Endometrium (tissue), 2 donors: ENCODE results near the gene DNTT.
"Not testable (repeated sequence)": the region's sequence is repeated elsewhere in the genome, so short reads cannot be mapped to it uniquely, and the experiment has no call there.

Source experiments
- FAIRE-seq: peaks from 2 replicates; lab custom pipeline; 2012; peaks lifted over from hg19 to GRCh38; lab: Jason Lieb, UNC
- donor health status: control.
- donor health status: control.

DNTT gene

DNA sequence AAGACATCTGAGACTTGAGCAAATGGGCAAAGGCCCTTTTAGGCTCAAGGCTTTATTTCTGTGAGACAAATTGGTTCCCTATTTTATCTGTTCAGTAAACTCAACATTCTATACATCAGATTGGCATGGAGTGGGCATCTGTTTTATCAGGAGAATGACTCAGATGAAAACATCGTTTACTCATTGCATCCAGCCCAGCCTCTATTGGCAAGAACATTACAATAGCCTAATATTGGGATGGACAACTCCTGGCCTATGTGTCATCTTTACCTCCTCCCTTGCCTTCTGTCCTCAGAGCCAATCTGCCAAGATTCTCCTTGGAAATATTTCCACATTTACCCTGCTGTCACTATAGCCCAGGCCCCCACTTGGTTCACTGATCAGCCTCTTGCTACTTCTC, 27.4 kb upstream of the DNTT start:
- no peak for FAIRE-seq

DNA sequence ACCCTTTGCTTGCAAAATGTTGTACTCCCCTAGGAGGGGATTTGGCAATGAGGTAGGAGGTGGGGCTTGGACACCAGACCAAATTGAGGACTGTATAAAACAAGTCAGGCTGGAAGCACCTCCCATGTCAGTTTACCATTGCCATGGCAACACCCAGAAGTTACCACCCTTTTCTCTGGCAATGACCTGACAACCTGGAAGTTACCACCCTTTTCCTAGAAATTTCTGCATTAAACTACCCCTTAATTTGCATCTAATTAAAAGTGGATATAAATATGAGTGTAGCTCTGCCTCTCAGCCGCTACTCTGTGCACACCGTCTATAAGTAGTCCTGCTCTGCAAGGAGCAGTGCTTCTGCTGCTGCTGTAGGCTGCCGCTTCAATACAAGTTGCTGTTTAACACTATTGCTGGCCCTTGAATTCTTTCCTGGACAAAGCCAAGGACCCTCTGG, 25.0 kb upstream of the DNTT start:
- FAIRE-seq: no peak

DNA sequence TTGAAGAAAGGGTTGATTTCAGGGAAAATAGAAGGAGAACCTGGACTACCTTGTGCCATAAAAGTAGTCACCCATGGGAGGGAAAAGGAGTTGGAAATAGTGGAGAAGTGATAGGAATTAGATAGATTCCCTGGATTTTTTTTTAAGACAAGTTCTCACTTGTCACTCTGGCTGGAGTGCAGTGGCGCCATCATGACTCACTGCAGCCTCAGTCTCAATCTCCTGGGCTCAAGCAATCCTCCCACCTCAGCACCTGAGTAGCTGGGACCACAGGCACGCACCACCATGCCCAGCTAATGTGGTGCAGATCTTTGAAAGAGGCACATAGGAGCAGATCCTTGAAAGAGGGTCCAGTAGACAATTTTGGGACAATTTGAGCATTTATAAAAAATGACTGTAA, 23.4 kb upstream of the DNTT start:
- FAIRE-seq: no peak

DNA sequence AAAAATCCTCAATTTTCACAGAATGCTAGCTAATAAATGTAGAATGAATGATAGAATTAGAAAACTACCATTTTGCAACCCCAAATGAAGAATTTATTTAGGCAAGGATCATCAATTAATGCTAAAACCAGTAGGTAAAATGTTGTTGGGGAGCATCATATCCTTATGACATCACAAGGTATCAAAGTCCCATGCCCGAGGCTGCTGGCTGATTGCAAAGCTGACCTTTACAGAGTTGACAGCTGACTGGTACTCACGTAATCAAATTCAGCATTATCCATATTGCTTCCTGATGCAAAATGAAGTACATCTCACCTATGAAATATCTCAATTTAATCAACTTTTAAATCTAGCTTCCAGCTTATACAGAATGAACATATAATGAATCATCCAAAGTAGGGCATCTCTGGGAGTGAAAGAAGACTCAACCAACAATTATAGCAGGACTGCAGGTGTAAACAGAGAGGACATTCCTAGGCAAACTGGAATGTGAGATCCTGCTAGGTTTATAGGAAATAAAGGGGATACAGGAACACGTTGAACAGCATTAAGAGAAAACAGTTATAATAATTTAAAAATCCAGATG, 22.7 kb upstream of the DNTT start:
- FAIRE-seq: no peak

DNA sequence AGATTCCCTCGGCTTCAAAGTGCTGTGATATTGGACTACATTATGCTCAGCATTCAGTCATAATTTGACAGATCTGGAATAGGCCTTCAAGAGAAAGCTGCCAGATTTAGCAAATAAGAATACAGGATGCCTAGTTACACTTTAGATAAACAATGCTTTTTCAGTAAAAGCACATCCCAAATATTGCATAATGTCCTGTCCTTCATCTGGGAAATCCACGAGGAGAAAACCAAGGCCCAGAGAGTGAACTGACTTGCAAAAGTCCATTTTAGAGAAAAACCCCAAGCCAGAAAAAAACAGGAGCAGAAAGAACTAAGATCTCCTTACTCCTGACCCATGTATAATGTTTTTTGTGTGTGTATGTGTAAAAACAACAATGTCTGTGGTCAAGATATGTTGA, 20.9 kb upstream of the DNTT start:
- FAIRE-seq: no peak

DNA sequence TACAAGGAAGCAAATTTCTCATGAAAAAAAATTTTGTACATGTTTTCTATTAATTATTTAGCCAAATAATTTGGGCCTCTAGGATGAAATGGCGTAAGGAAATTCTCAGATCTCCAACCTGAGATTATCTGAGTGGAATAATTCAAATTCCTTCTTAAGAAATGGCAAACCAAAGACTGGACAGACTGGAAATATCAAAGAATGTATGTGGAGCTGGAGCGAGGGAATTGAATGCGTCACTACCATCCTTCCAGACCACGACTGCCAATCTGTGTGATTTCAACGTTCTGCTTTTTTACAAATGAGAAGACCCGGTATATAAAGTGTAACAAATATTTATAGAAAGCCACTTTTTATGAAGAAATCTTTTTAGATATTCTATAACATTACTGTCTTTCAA, 20.5 kb upstream of the DNTT start:
- FAIRE-seq: no peak

DNA sequence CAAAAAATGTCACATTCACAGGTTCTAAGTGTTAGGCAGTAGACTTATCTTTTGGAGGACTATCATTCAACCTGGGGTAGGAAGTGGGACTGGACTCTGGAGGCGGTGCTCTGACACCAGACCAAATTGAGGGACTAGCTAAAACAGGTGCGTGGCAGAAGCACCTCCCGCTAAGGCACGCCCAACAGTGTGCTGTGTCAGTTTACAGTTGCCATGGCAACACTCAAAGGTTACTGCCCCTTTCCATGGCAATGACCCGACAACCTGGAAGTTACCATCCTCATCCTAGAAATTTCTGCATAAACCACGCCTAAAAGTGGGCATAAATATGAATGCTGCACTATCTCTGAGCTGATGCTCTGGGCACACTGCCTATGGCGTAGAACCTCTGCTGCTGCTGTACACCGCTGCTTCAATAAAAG, 18.9 kb upstream of the DNTT start:
- FAIRE-seq: no peak

DNA sequence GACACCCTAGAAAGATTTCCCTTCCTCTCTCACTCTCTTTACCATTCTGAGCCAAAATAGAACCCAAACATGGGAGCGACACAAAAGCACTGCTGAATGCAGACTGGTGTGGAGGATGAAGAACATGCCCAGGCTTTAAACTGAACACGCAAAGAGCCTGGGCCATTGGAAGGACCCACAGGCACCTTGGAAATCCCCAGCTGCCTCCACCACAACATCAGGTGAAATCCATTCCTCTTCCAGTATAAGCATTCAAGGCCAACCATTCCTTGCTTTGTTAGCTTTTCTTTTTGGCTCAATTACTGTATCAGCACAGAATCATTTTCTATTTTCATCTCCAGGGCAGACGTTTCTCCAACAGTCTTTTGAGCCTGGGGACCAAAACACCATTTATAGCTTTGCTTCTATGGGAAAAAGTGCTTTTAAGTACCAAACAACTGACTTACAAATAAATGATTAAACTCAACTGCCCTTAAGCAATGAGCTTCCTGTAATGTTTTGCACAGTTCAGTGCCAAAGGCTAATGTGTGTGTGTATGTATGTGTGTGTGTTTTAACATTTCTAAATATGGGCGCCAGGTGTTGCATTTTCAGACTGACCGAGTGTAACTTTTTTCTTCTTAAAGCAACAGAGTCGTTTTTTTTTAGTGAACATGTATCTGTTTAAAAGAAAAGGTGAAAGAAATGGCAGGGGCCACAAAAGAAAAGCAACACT, 16.7 kb upstream of the DNTT start:
- peak; percentile 91 for FAIRE-seq

DNA sequence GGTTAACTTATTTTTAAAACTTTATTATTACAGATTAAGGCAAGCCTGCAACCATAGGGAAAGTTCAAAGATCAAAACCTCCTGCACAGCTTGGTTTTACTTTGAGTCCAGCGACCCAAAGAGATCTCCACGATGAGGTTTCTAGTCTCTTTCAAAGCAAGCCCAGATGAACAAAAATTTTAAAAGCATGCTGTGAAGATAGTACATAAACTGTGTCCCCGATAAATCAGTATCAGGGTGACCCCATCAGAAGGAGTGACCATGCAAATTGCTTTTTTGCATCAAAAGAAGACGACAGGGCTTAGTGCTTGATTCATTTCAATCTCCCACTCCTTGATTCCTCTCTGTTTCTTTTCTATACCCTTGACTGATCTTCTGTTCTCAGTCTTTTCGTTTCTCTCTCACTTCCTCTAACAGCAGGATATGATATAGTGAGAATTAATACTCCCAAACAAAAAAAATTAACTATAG, 16.0 kb upstream of the DNTT start:
- no peak for FAIRE-seq

DNA sequence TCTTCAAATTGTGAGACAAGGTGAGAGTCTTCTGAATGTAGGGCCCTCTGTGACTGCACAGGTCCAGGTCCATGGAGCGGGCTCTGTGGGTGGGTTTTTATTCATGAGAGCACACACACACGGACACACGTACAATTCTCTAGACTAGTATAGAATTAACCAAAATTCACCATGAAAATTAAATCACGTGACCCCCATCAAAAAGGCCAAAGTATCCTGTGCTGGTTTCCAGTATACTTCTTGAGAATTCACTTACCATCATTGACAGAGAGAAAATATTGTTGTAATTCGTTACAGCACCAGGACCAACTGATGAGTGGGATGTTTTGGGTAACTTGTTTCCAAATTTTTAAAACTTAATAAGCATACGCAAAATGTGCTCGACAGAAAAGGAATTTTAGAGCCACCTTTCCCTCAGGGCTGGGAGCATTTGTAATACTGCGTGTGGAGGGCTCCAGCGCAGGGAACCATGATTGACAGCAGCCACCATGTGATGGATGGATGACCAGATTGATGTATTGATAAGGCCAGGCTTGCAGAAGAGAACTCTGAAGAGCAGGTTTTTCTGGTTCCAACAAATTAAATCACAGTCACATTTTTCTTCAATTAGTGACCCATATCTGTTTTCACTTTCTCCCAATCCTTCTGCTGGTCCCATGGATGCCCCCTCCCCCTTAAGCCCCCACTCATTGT, 14.9 kb upstream of the DNTT start:
- FAIRE-seq: no peak

DNA sequence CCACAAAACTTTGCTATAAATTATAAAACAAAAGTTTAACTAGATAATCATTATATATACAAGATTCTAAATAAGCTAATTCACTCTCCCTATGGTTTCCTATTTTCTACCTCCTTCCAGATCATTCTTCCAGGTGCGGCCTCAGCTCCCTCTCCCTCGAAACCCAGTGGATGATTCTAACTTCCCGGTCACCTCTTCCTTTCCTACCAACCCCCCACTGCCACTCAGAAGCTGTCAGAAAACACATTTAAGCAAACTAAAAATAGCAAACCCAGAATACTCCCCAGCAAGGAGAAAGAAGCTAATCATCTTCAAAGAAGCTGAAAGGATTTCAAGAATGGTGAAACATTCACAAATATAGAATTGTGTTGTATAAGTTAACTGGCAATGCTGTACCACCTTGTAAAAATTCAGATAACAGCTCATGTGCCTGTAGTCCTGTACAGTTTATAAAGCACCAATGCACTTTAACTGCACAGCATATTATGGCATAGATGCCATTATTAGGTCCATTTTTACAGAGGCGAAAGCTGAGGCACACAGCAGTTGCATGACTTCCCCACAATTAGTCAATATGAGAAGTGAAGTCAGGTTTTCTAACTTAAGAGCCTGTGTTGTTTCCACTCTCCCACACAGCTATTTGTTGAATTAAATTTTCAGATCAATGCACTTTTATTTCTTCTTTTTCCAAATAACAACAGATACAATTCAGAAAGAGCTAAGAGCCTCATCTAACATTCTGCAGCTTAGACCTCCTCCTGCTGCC, 13.7 kb upstream of the DNTT start:
- no peak for FAIRE-seq

DNA sequence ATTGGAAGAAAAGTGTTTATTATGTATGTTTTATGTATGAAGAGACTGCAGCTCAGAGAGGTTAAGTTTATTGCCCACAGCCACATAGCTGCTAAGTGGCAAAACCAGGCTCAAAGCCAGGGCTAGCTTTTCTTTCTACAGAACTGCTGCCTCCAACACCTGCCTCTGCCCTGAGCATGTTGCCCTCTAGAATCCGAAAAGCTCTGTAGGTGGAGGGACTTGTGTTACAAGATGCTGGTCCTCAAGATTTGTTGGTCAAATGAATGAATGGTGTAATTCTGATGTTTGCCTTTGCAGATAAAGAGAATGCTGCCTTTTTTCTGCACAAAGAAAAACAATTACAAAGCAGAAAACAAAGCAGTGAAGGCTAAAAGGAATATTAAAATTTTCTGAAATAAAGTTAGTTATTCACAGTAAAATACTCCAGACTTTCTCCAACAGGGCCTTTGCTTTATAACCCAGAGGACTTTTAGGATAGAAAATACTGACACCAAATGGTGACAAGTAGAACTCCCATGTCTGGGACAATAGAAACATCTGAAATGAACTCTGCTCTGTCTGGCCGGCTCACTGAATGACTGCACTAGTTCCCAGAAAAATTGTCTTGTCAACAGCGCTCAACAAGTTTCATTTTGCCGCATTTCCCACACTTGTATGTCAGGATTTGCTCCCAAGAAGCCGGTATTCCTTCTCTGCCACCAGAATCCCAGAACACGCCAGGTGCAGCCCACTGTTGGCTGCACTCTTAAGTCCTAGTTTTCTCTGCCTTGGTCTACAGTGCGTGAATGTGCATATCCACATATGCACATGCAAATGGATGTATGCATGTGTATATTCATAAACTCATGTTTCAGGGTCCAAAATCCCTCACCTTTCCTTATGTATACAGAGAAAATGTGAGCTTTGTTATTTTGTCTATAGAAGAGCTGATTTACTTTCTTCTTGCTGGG, 11.0 kb upstream of the DNTT start:
- peak; percentile 88 for FAIRE-seq

DNA sequence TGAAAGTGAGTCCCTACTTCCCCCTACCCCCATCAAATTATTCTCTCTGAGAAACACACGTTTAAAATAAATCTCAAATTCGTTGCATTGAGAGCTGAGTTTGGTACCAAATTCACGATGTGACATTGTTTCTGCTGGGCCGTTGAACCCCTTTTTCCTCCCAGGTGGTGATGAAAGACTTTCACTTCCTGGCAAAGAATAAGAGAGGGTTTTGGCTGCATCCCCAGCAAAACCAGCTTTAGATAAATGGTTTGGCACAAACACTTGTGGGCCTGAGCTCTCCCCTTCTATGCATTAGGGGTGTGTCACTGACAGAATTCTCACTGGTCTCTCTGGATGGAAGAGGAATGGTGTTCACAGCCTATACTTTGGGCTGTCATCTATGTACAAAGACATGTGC, 8.8 kb upstream of the DNTT start:
- no peak for FAIRE-seq

DNA sequence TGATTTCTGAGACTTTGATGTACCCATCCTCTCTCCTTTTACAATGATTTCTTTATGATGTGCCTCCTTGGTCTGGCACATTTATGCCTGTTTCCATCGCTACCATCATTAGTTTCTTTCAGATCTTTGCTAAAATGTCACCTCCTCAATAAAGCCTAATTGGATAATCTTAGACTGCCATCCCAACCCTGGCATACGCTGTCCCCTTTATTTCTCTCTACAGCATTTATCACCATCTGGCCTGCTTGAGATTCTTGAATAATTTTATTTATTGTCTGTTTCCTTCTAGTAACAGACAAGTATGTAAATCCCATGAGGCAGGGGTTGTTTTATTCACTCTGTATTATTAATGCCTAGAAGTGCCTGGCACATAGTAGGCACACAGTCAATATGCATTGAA, 6.7 kb upstream of the DNTT start:
- FAIRE-seq: no peak

DNA sequence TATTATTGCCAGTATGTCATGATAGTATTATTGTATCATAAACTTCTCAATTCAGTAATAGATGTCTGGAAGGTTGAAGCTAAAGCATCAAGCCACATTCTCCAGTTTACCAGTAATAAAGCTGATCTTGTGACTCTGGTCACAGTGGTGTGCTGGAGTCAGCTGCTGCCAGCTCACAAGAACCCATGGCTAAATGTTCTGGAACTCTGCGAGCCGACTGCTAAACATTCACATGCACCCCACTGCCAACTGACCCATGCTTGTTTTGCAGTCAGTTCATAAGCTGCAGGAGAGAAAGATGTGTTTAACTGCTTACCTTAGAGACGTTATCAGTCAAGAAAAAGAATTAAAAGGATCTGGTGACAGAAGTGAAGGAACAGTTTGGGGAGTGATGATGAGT, 5.9 kb upstream of the DNTT start:
- no peak for FAIRE-seq

DNA sequence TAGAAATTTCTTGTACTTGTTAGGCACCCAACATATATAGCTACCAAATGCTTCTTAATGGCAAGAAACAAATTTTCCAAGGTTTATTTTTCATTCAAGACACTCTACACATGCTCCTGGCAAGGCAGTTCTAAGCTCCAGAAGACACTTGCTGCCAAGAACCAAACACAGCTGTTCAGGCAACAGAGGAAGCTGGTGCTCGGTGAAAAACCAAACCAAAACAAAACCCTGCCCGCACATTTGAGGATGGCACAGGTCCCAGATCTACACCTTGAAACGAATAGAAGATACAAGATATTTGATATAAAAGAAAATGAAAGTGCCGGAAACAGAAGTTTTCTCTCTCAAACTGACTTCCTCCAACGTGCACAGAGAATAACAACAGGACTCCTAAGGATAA, 4.9 kb upstream of the DNTT start:
- FAIRE-seq: no peak

DNA sequence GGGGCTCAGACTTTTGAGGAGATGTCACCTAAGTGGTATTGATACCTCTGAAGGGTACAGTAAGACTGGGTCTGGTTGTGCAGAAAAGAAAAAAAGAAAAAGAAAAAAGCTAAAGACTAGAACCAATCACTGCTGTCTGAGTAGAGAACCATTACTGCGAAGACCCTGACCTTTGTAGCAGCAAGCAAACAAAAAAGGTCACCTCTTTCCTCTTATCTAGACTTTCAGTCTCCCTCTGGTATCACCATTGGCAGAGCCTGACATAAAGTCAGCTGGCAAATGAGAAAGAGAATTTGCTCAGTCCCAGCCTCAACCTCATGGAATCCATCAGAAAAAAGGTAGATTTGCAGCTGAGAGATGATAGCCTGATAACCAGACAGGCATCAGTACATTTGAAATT, 2.6 kb upstream of the DNTT start:
- no peak for FAIRE-seq

DNA sequence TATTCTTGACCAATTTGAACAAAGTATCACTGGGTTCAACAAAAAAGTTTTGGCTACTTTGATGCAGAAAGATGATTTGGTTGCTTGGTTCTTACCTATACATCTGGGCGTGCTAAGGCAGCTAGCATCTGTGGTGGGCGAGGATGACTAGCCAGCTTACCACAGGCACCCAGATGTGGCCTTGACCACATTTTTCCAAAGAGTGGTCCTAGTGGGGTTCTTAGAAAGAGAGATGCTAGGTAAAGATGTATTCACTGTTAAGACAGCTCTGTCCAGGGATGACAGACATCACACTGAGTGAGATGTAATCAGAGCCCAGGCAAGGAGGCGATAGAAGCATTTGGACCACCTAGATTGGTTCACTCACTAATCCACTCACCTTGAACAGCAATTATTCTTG, 785 bp downstream of the DNTT start:
- FAIRE-seq: no peak

DNA sequence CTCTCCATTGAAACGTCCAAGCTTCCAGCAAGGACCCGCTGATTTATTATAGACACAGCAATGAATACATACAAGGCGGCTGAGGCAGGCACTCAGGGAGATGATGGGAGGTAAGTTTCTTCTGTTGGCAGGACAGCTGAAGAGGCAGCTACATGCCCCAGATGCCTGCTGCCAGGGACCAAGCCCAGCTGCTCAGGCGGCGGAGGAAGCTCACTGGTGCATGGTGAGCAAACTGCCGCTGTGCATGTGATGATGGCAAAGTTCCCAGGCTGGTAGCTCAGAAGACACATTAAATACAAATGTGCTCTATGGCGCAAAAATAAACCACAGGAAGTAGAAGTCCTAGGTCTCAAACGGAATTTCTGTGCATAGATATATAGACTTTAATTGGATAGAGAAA, 2.3 kb downstream of the DNTT start:
- FAIRE-seq: no peak

DNA sequence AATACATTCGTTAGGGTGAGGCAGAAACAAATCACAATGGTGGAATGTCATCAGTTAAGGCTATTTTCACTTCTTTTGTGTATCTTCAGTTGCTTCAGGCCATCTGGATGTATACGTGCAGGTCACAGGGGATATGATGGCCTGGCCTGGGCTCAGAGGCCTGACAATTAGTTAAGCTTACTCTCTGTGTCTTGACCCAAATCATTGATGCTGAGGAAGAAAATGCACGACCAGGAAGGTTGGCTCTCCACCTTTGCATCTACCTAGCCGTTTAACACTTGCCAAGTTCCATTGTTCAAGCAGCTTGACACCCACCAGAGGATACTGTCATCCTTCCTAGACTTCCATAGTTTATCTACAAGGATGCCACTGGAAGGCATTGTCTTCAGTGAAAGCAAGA, 4.6 kb downstream of the DNTT start:
- FAIRE-seq: not testable (repeated sequence)

DNA sequence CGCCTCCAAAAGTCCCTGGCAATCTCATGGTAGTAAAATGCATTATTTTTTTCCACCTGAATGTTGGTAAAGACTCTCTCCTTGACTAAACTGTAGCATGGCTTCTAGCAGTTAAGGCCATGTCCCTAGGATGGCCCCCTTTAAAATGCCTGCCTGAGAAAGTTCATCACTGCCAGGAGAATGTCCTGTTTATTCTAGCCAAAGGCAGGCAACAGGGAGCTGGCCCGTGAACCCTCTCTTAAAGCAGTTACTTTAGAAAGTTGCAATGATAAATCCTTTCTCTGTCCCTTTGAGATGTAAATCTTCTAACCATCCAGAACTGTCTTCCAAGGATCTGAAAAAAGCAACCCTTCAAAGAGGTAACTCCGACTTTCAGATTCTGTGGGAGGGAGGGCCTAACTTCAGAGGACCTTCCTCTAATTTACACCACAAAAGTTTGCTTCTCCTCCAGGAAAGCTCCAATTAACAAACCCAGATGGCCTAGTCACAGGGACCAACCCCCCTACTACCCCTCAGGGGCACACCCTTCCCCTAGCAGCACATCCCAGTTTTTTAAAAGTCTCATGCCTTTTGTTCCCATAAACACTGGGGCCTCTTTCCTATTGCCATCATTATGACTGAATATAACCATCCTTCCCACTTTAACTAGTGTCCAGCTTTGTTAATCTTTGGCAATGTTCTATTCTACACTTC, 5.5 kb downstream of the DNTT start:
- peak; percentile 92 for FAIRE-seq
